ENCODE results near the gene NKX2-3.

The NKX2-3 gene

GRCh38 chr10:99573790-99574189 lies 41.0 kb downstream of the NKX2-3 start:
- no peak for DNase-seq (ENCODE audit: low read depth in 4 of 4, low spot score in 1 of 4)

GRCh38 chr10:99579971-99580370 lies 47.2 kb downstream of the NKX2-3 start:
- DNase-seq (ENCODE audit: low read depth in 4 of 4, low spot score in 1 of 4): no peak

- no peak for DNase-seq (ENCODE audit: low read depth in 4 of 4, low spot score in 1 of 4)
These were observed 49.6 kb downstream of the NKX2-3 start for GRCh38 chr10:99582255-99582770.

GRCh38 chr10:99583687-99584086 lies 50.9 kb downstream of the NKX2-3 start:
- DNase-seq (ENCODE audit: low read depth in 4 of 4, low spot score in 1 of 4): no peak
